ENCODE measurements around the gene KIF6.

GRCh38 chr6:39430446-39430845 is 294.8 kb downstream of the KIF6 start:
- TF ChIP-seq CTCF (IDR thresholded peaks at IDR 0.05; ENCODE audit: low read length) (no peak), EZH2 (optimal IDR thresholded peaks at IDR 0.05; ENCODE audit: low read depth, low read length) (no peak), EZH2phosphoT487 (IDR thresholded peaks at IDR 0.05; ENCODE audit: low read length) (no peak)
